ENCODE results near the gene ABL1.

ABL1 gene

DNA sequence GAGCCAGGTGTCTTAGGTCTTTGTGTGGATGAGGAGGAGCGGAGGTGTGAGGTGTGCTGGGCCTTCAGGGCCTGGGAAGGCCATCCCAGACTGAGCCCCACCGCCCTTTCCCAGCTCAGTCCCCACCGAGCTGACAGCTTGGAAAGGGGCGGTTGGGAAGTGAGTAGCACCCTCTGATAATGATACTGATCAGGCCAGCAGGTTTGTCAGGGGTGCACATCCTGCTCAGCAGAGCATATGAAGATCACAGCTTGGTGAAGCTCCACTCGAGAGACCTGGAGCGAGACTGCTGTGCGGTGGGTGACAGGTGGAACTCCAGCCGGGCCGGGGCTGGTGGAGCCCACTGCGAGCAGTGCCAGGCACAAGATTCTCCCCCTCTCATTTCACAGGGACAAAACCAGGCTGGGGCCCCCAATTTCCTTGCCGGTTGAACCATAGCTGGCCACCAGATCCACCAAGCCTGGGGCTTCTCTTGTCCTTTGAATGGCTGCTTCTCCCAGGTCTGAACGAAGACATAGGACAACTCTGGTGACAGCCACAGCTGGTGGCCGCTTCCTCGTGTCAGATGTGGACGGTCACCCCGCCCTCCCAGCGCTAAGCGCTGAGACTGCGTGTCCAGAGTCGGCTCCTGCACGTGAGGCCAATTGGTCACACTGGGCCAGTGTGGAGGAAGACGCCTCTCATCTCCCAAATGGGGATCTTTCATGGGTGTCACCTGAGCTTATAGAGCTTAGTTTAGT lies 53.3 kb downstream of the ABL1 start:
- TF ChIP-seq, protein P1, sequence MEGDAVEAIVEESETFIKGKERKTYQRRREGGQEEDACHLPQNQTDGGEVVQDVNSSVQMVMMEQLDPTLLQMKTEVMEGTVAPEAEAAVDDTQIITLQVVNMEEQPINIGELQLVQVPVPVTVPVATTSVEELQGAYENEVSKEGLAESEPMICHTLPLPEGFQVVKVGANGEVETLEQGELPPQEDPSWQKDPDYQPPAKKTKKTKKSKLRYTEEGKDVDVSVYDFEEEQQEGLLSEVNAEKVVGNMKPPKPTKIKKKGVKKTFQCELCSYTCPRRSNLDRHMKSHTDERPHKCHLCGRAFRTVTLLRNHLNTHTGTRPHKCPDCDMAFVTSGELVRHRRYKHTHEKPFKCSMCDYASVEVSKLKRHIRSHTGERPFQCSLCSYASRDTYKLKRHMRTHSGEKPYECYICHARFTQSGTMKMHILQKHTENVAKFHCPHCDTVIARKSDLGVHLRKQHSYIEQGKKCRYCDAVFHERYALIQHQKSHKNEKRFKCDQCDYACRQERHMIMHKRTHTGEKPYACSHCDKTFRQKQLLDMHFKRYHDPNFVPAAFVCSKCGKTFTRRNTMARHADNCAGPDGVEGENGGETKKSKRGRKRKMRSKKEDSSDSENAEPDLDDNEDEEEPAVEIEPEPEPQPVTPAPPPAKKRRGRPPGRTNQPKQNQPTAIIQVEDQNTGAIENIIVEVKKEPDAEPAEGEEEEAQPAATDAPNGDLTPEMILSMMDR (IDR thresholded peaks at IDR 0.05; ENCODE audit: borderline replicate concordance, insufficient read depth, low read depth, low read length), result no peak
- no peak overlapping the region for H3K4me3 ChIP-seq (ENCODE audit: low read depth, low read length)

GRCh38 chr9:130890124-130890523 lies 55.1 kb downstream of the ABL1 start:
- no peak overlapping the region for H3K4me3 ChIP-seq (ENCODE audit: low read depth, low read length)
- TF ChIP-seq, protein P1 (IDR thresholded peaks at IDR 0.05; ENCODE audit: borderline replicate concordance, insufficient read depth, low read depth, low read length), result no peak

- no peak overlapping the region for H3K4me3 ChIP-seq (ENCODE audit: low read depth, low read length)
- TF ChIP-seq, protein P1 (IDR thresholded peaks at IDR 0.05; ENCODE audit: borderline replicate concordance, insufficient read depth, low read depth, low read length), result no peak
These were observed 56.0 kb downstream of the ABL1 start for GRCh38 chr9:130890870-130891687.

DNA sequence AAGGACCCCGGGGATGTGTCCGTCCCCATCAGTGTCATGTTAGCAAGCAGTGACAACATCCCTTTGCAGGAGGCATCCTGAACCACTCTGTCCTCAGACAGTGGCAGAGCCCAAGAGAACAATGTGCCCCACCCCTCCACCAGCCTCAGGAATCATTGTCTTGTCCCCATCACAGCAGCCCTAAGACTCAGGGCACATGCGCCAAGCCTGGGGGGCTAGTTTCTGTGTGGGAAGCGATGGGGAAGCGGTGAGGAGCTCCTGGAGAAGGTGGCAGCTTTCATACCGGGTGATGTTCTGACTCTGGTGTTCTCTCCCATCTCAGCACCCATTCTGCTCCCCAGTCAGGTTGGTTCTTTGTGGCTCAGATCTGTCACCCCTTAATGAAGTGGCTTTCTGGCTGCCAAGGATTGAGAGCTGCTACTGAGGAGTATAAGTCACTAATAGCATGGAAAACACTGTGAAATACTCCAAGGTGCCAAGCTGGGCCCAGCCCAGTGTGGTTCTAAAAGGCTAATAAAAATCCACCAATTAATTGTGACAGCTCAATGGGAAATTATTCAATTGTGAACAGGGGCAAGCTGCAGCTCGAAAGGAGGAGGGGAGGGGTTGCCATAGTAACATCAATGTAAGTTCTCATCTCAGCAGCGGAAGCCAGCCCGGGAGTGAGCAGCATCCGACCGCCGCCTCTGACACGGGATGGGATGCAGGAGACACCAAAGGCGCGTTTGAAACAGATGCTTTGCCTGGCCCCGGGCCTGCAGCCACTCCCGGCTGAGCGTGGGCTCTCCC lies 56.8 kb downstream of the ABL1 start:
- TF ChIP-seq, protein P1 (IDR thresholded peaks at IDR 0.05; ENCODE audit: borderline replicate concordance, insufficient read depth, low read depth, low read length), result no peak
- no peak overlapping the region for H3K4me3 ChIP-seq (ENCODE audit: low read depth, low read length)

GRCh38 chr9:130892477-130893304 lies 57.6 kb downstream of the ABL1 start:
- TF ChIP-seq, protein P1 (IDR thresholded peaks at IDR 0.05; ENCODE audit: borderline replicate concordance, insufficient read depth, low read depth, low read length), result no peak
- H3K4me3 ChIP-seq (ENCODE audit: low read depth, low read length), result no peak overlapping the region

DNA sequence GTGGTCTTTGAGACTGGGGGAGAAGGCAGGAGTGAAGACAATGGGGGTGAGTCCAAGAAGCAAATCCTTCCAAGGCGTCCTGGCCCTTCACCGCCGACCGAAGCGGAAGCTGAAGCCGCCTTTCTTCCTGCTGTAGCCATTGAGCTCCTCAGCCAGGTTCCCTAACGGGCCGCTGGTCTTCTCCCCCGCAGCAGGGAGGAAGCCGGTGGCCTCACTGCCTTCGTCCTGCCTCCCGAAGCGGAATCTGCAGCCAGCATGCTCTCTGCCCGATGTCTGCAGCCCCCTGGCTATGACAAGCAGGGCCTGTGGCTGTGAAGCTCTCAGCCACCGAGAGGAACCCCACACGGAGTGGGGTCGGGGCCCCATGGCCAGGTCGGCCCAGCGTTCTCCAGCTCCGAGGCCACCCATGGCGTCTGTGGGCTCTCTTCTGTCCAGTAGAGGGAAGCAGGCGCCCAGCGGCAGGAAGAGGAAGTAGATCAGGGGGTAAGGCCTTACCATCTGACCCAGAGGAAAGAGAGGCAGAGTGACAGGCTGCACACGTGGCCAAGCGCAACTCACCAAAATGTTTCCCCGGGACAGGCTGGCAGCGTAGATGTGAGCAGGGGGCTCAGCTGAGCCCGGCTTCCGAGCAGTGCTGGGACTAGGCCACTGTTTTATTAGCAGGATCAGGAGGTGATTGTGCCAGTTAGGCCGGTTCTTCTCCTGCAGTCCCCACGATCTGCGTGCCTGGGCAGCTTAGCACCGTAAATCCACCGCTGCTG lies 58.5 kb downstream of the ABL1 start:
- TF ChIP-seq, protein P1 (IDR thresholded peaks at IDR 0.05; ENCODE audit: borderline replicate concordance, insufficient read depth, low read depth, low read length), result peak; percentile 15; the same call in 1 of the 2 replicates
- H3K4me3 ChIP-seq (ENCODE audit: low read depth, low read length), result no peak overlapping the region
